Activated CD4-positive, alpha-beta T cell treated with anti-CD3 and anti-CD28 coated beads for 48 hours (primary cell): ENCODE measurements around the gene ZNF451.
A peak's percentile ranks its signal among the peaks of the same experiment; 100 is the strongest.

Experiments used
- DNase-seq: peaks from one replicate; pipeline ENCODE4 v3.0.0-alpha.2; 2020

The ZNF451 gene

GRCh38 chr6:57159127-57159526, 69.1 kb downstream of the ZNF451 start:
- DNase-seq, result no peak

GRCh38 chr6:57162028-57162427, 72.0 kb downstream of the ZNF451 start:
- DNase-seq, result no peak

GRCh38 chr6:57162516-57162915, 72.5 kb downstream of the ZNF451 start:
- no peak for DNase-seq

- DNase-seq, result no peak
Observed at GRCh38 chr6:57163956-57164355, 74.0 kb downstream of the ZNF451 start.

DNA sequence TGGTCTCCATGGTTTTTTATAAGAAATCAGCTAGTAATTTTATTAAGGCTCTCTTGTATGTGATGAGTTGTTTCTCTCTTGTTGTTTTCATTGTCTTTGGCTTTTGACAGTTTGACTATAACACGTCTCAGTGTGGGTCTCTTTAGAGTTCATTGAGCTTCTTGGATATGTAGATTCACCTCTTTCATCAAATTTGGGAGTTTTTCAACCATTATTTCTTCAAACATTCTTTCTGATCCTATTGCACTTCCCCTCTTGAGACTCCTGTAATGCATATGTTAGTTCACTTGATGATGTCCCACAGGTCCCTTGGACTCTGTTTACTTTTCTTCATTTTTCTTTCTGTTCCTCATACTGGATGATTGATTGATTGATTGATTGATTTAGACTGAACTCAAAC, 75.1 kb downstream of the ZNF451 start:
- no peak for DNase-seq

- DNase-seq, result peak; percentile 96
Observed at GRCh38 chr6:57172136-57173055, 82.4 kb downstream of the ZNF451 start, which contains the start of gene BAG2. TSS of gene BAG2 (plus strand) at chr6:57172326. CDS start at chr6:57172698, 372 bp downstream.

- peak; percentile 51 for DNase-seq
Observed at GRCh38 chr6:57173056-57173885, 83.3 kb downstream of the ZNF451 start.

GRCh38 chr6:57173886-57174510, 84.0 kb downstream of the ZNF451 start:
- DNase-seq, result no peak

GRCh38 chr6:57174511-57174907, 84.5 kb downstream of the ZNF451 start:
- DNase-seq, result no peak

DNA sequence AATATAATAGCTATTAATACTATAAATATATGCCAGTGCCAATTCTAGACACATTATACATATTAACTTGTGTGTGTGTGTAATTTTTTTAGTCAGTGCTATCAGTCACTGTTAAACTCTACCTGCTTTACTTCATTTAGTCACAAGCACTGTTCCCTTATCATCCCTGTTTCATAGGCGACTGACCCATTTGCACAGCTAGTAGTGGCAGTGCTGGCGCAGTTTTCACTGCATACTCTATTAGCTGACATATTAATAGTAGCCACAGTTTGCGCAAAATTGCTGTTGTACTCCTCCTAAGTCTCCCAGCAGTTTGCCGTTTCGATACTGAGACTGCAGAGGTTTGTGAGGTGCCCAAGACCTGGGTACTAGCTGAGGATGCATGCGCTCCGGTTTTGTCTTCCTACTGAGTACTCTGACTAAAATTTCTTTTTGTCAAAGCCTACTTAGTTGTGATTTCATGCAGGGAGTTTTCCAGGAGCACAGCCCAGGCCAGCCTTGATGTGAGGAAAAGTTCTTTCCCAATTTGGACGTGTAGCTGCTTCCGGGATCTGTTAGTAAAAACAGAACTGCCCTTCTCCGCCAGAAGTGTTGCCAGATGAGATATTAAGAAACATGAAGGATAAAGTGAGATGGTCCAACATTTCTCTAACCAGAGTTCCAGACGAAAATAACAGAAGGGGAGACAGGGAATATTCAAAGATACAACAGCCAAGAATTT, 87.7 kb downstream of the ZNF451 start:
- DNase-seq, result no peak

GRCh38 chr6:57180596-57180995, 90.6 kb downstream of the ZNF451 start:
- DNase-seq, result no peak

DNA sequence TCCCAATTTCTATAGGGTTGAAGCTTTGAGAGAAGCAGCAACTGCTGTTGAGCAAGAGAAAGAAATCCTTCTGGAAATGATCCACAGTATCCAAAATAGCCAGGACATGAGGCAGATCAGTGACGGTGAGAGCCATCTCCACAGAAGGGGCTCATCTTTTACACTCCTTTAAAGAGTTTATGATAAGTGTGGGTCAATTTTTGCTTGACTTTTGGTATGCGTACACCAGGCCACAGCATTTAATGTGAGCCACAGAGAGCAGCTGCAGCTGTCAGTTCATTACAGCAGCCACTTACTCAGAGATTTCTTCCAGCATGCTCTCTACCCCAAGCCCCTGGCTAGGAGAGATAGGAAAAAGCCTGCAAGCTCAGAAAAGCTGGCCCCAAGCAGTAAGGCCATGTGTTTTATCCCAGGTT, 92.0 kb downstream of the ZNF451 start:
- DNase-seq, result no peak

DNA sequence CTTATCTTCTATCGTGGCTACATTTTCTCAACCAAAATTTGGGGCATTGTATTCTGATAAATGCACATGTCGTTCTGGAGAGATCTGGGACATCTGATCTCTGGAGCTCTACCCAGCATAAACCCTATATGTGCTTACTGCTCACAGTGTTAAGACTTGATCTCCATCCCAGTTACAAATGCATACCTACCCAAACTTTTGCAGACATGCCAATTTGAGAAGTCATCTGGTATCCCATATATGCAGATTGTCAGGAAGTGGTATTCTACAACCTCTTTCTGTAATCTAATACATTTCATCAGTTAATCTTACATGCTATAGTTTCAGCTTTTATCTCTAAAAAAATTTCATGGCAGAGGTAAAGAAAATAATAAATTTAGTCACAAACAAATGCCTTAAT, 93.3 kb downstream of the ZNF451 start:
- no peak for DNase-seq

GRCh38 chr6:57190140-57190539, 100.2 kb downstream of the ZNF451 start:
- no peak for DNase-seq

DNA sequence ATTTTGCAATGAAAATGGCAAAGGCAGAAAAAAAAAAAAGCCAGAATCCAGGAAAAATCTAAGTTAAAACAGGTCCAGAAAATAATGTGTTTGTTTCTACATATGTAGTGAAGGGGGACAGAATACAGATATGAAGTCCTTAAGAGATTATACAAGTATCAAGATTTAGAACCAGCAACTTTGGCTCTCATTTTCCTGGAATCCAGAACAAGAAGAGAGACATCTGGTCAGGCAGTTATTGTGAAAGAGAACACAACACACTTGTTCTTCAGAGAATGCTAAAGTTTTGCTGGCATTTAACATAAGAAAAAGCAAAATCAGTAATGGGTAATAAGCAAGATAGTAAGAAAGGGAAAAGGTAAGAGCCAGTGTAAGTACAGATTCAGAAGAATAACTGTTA, 103.2 kb downstream of the ZNF451 start:
- no peak for DNase-seq

- DNase-seq, result no peak
Observed at GRCh38 chr6:57195457-57195856, 105.5 kb downstream of the ZNF451 start.

DNA sequence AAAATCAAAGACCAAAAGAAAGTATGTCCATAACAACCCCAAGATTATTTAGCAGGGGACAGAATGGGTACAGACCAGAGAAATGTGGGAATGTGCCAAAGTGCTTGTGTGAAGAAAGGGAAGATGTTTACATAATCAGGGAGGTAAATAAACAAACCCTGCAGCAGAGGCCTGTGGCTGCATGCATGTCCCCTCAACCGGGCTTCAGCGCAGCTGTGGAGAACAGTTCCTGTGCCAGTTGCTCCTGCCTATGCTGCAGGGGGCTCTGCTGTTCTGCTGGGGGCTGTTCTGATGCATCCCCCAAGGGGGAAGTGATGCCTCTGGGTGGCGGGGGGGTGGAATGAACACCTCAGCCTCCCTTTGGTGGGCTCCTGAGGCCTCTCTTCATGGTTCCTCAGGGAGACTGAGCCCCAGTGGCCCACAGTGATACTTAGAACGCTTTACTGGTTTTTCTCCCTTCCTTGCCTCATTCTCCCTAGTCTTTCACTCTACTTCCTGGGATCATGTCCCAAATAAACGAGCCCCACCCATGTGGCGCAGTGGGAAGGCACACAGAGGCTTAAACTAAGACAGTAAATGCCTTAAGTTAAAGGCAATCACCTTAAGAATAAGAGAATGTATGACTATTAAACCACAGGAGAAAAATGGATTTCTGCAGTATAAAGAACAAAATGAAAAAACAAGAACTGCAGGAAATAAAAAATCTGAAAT, 109.1 kb downstream of the ZNF451 start:
- no peak for DNase-seq

GRCh38 chr6:57201718-57202117, 111.7 kb downstream of the ZNF451 start:
- DNase-seq, result no peak

DNA sequence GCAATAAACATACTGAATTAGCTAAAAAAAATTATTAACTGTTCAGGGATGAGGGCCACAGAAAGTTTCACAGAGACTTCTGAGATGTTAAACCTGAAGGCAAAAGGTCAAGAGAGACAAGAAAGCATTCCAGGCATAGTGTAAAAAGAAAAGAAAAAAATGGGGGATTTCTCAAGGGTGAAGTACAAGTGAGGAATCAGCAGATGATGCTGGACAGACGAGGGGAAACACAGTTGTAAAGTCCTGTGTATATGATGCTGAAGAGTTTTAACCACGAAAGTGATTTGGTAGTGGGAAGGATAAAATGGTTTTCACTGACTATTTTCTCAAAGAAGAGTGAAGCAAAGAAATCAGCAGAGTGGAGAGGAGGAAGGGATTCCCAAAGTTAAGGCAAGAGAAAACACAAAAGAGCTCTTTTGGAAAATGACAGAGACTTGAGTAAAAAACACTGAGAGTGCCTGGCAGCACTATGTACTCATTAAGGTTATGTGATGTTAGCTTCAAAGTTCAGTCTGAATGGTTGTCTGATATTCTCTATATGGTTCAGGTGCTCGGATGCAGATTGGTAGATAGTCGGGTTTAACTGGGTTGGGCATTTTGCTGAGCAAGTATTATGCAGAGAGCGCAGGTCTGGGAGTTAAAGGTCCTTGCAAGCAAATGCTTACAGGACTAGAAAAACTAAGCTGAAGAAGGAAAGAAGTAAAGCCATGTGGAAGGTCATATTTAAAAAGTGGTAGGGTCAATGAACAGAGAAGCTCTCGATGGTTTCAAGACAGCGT, 115.8 kb downstream of the ZNF451 start:
- no peak for DNase-seq

DNA sequence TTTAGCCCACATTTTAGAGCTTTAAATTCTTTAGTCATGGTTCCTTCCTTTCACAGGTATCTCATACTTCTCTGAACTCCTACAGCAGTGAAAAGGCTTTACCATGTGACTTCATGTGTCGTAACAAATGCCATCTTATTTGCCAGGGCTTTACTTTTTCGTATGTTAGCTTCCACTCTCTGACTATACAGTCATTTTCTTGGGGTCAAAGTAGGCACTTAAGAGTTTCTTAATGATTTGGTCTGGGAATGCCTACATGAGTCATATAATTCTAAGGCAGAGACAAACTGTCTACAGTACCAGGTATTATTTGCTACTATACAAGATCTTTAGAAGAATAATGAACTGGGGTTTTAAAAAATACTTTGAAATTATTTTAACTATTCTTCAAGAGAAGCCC, 117.2 kb downstream of the ZNF451 start:
- DNase-seq, result no peak

DNA sequence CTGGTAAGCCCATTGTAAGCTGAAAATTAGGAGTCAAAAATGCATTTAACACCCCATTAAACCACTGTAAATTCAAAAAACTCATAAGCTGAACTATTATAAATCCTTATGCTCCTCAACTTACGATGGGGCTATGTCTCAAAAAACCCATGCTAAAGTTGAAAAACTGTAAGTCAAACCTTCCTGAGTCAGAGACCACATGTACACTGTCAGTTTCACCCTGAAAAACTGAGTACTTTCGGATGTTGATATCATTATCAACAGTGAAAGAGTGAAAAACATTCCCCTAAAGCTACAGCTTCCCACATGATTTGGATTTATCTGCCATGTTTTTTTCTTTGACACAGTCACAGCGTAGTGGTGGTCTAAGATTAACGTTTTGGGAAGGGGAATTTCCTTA, 117.9 kb downstream of the ZNF451 start:
- DNase-seq, result no peak
